ES-I3 (cell line): ENCODE data around the gene NUAK1.

Experiments
- H3K36me3 ChIP-seq: 2 replicates; pipeline ENCODE4 v1.6.1; 2013; ENCODE audit warnings: mild to moderate bottlenecking, low read length, control low read depth, moderate library complexity; ENCODE audit not compliant: insufficient read depth
- H3K4me1 ChIP-seq: 2 replicates; pipeline ENCODE4 v1.6.1; 2013; ENCODE audit warnings: mild to moderate bottlenecking, control low read depth, low read length; ENCODE audit not compliant: insufficient read depth
- H3K9ac ChIP-seq: 2 replicates; pipeline ENCODE4 v1.6.1; 2013; ENCODE audit warnings: low read depth, mild to moderate bottlenecking, low read length, moderate library complexity
- H3K9me3 ChIP-seq: 2 replicates; pipeline ENCODE4 v1.6.1; 2013; ENCODE audit warnings: mild to moderate bottlenecking, low read length, moderate library complexity; ENCODE audit not compliant: control insufficient read depth, insufficient read depth

NUAK1 gene

GRCh38 chr12:106097011-106097410, 41.7 kb downstream of the NUAK1 start:
- peaks cover 6% of the 10 kb centered on the region for H3K36me3 ChIP-seq

GRCh38 chr12:106096376-106096775, 42.4 kb downstream of the NUAK1 start:
- Histone ChIP-seq H3K36me3 (peaks cover 6% of the 10 kb centered on the region), H3K9me3 (no peaks in the 10 kb centered on the region), H3K9ac (no peak overlapping the region), H3K4me1 (peaks cover 28% of the 10 kb centered on the region)

More at GRCh38 chr12:106097011-106097410, 41.7 kb downstream of the NUAK1 start:
- no peak overlapping the region for H3K9ac ChIP-seq
- no peaks in the 10 kb centered on the region for H3K9me3 ChIP-seq
- peaks cover 28% of the 10 kb centered on the region for H3K4me1 ChIP-seq

- Histone ChIP-seq H3K9ac (no peak overlapping the region), H3K36me3 (peaks cover 6% of the 10 kb centered on the region), H3K4me1 (peaks cover 26% of the 10 kb centered on the region), H3K9me3 (no peaks in the 10 kb centered on the region)
Measured at GRCh38 chr12:106094304-106094703, 44.5 kb downstream of the NUAK1 start.

- Histone ChIP-seq H3K9me3 (no peaks in the 10 kb centered on the region), H3K4me1 (peaks cover 15% of the 10 kb centered on the region; the same call in 1 of the 2 replicates), H3K9ac (no peak overlapping the region), H3K36me3 (peaks cover 6% of the 10 kb centered on the region)
Measured at GRCh38 chr12:106093246-106093645, 45.5 kb downstream of the NUAK1 start.

GRCh38 chr12:106091446-106091820, 47.3 kb downstream of the NUAK1 start:
- Histone ChIP-seq H3K36me3 (peaks cover 6% of the 10 kb centered on the region; the same call in 1 of the 2 replicates), H3K9me3 (no peaks in the 10 kb centered on the region), H3K9ac (no peak overlapping the region), H3K4me1 (0 out of 2 replicates have a peak, but pooled peaks cover 3% of the 10 kb centered on the region)

GRCh38 chr12:106090591-106091445, 47.9 kb downstream of the NUAK1 start:
- Histone ChIP-seq H3K9ac (no peak overlapping the region), H3K9me3 (no peaks in the 10 kb centered on the region), H3K4me1 (0 out of 2 replicates have a peak, but pooled peaks cover 3% of the 10 kb centered on the region), H3K36me3 (peaks cover 6% of the 10 kb centered on the region; the same call in 1 of the 2 replicates)

GRCh38 chr12:106089935-106090334, 48.8 kb downstream of the NUAK1 start:
- H3K4me1 ChIP-seq = 0 out of 2 replicates have a peak, but pooled peaks cover 3% of the 10 kb centered on the region
- no peaks in the 10 kb centered on the region for H3K9me3 ChIP-seq
- no peak overlapping the region for H3K9ac ChIP-seq
- H3K36me3 ChIP-seq = peaks cover 6% of the 10 kb centered on the region; the same call in 1 of the 2 replicates

- Histone ChIP-seq H3K9me3 (no peaks in the 10 kb centered on the region), H3K9ac (no peak overlapping the region), H3K36me3 (peaks cover 3% of the 10 kb centered on the region; the same call in 1 of the 2 replicates), H3K4me1 (peaks cover 13% of the 10 kb centered on the region)
Measured at GRCh38 chr12:106088811-106089485, 49.8 kb downstream of the NUAK1 start.

- Histone ChIP-seq H3K36me3 (peaks cover 2% of the 10 kb centered on the region; the same call in 1 of the 2 replicates), H3K9ac (no peak overlapping the region), H3K9me3 (no peaks in the 10 kb centered on the region), H3K4me1 (peaks cover 16% of the 10 kb centered on the region)
Measured at GRCh38 chr12:106088246-106088808, 50.4 kb downstream of the NUAK1 start.

- Histone ChIP-seq H3K36me3 (peaks cover 13% of the 10 kb centered on the region), H3K9me3 (no peaks in the 10 kb centered on the region), H3K9ac (no peak overlapping the region), H3K4me1 (peaks cover 21% of the 10 kb centered on the region)
Measured at GRCh38 chr12:106086696-106087095, 52.1 kb downstream of the NUAK1 start.

- H3K9ac ChIP-seq = no peak overlapping the region
Measured at GRCh38 chr12:106085213-106085612, 53.5 kb downstream of the NUAK1 start.

GRCh38 chr12:106084759-106085158, 54.0 kb downstream of the NUAK1 start:
- peaks cover 27% of the 10 kb centered on the region for H3K4me1 ChIP-seq

More at GRCh38 chr12:106085213-106085612, 53.5 kb downstream of the NUAK1 start:
- Histone ChIP-seq H3K4me1 (peaks cover 26% of the 10 kb centered on the region), H3K36me3 (peaks cover 20% of the 10 kb centered on the region), H3K9me3 (no peaks in the 10 kb centered on the region)

GRCh38 chr12:106084014-106084671, 54.6 kb downstream of the NUAK1 start:
- Histone ChIP-seq H3K36me3 (peaks cover 20% of the 10 kb centered on the region), H3K9me3 (no peaks in the 10 kb centered on the region), H3K9ac (no peak overlapping the region), H3K4me1 (peaks cover 27% of the 10 kb centered on the region)

More at GRCh38 chr12:106084759-106085158, 54.0 kb downstream of the NUAK1 start:
- Histone ChIP-seq H3K36me3 (peaks cover 20% of the 10 kb centered on the region), H3K9ac (no peak overlapping the region), H3K9me3 (no peaks in the 10 kb centered on the region)
